Endothelial cell of umbilical vein (primary cell): Measurements from ENCODE around the gene ARHGEF38. TPM values are rescaled to one million over a fixed set of nuclear protein-coding genes. Genes with fewer than 3 reads are reported as not detected.

Experiments
- BruUV-seq: library from RNA; stranded (reverse); fragments of 400-500 nt; replicated peaks from 2 replicates; lab custom pipeline; 2021; lab: Mats Ljungman, UMichigan
- CTCF ChIA-PET: fragments of 300-600, 350-600 bp; sonication (Branson Sonifier 250); formaldehyde crosslinking; loops from one replicate; lab custom pipeline; 2021; ENCODE audit warnings: antibody characterized with exemption, inconsistent platforms; lab: Charles Lee
- POLR2A ChIA-PET: fragments of 300-600, 350-600 bp; sonication (Branson Sonifier 250); formaldehyde crosslinking; loops from one replicate; lab custom pipeline; 2021; ENCODE audit warnings: antibody characterized with exemption, inconsistent platforms; lab: Charles Lee
- DNase-seq: peaks from one replicate; pipeline ENCODE4 v3.0.0-alpha.2; 2011; ENCODE audit warnings: low read depth, low spot score
- FAIRE-seq: peaks from 2 replicates; lab custom pipeline; 2011; peaks lifted over from hg19 to GRCh38; lab: Jason Lieb, UNC
- H2AFZ ChIP-seq: 2 replicates; pipeline ENCODE4 v1.6.0; 2012; ENCODE audit warnings: low read depth, low read length, control low read depth, inconsistent platforms
- H3K27ac ChIP-seq: 2 replicates; pipeline ENCODE4 v1.5.1; 2011; ENCODE audit warnings: low read depth, mild to moderate bottlenecking, control low read depth, low read length, moderate library complexity; ENCODE audit not compliant: insufficient read depth
- H3K27me3 ChIP-seq, 2 experiments: 2 replicates each; pipeline versions ENCODE4 v1.6.0 to v1.6.1; 2011; ENCODE audit warnings: low read length in 2 of 2, mixed read lengths in 1 of 2; ENCODE audit not compliant: control insufficient read depth in 2 of 2, insufficient read depth in 2 of 2
- H3K36me3 ChIP-seq, 2 experiments: 2 replicates in 1 of 2; 3 replicates in 1 of 2; pipeline ENCODE4 v1.5.1; 2011; ENCODE audit warnings: low read length in 2 of 2, mild to moderate bottlenecking in 1 of 2, moderate library complexity in 1 of 2; ENCODE audit not compliant: control insufficient read depth in 2 of 2, insufficient read depth in 2 of 2; ENCODE audit errors: extremely low read depth in 1 of 2
- H3K4me1 ChIP-seq: 3 replicates; pipeline ENCODE4 v1.5.1; 2011; ENCODE audit warnings: mild to moderate bottlenecking, low read length; ENCODE audit not compliant: control insufficient read depth, insufficient read depth; ENCODE audit errors: extremely low read depth
- H3K4me2 ChIP-seq: 2 replicates; pipeline ENCODE4 v1.6.1; 2011; ENCODE audit warnings: low read length, control low read depth, mixed read lengths; ENCODE audit not compliant: insufficient read depth
- H3K4me3 ChIP-seq, 3 experiments: fragments of 200-600 bp in 1 of 3; sonication (generic), shearing (Covaris generic) in 1 of 3; replicated peaks in 1 of 3; 2 replicates each; pipeline ENCODE4 v1.5.1; 2011 to 2016; ENCODE audit warnings: control low read depth in 3 of 3, low read length in 3 of 3, mild to moderate bottlenecking in 2 of 3, inconsistent platforms in 1 of 3, low read depth in 1 of 3, moderate library complexity in 1 of 3; ENCODE audit not compliant: insufficient read depth in 1 of 3
- H3K79me2 ChIP-seq: 2 replicates; pipeline ENCODE4 v1.6.0; 2012; ENCODE audit warnings: low read length, inconsistent platforms; ENCODE audit not compliant: control insufficient read depth, insufficient read depth
- H3K9ac ChIP-seq: replicated peaks from 2 replicates; pipeline ENCODE3; 2011; ENCODE audit warnings: low read length, control low read depth; ENCODE audit not compliant: insufficient read depth; ENCODE audit errors: extremely low read depth
- H3K9me1 ChIP-seq: replicated peaks from 3 replicates; pipeline ENCODE4 v1.6.0; 2011; ENCODE audit warnings: mild to moderate bottlenecking, low read length; ENCODE audit not compliant: control insufficient read depth, insufficient read depth; ENCODE audit errors: extremely low read depth
- H3K9me3 ChIP-seq: replicated peaks from 2 replicates; pipeline ENCODE4 v1.5.1; 2012; ENCODE audit warnings: low read length, inconsistent platforms; ENCODE audit not compliant: control insufficient read depth, insufficient read depth
- H4K20me1 ChIP-seq: replicated peaks from 2 replicates; pipeline ENCODE3; 2011; ENCODE audit warnings: mild to moderate bottlenecking, low read length; ENCODE audit not compliant: control insufficient read depth, insufficient read depth; ENCODE audit errors: extremely low read depth
- CTCF ChIP-seq, 2 donors: IDR thresholded peaks; 1 replicate in 1 of 2; 2 replicates in 1 of 2; pipeline ENCODE4 v1.5.1; 2011; ENCODE audit warnings: low read length in 2 of 2, mild to moderate bottlenecking in 2 of 2, moderate library complexity in 2 of 2, control low read depth in 1 of 2, inconsistent platforms in 1 of 2, low read depth in 1 of 2; ENCODE audit not compliant: insufficient read depth in 1 of 2; ENCODE audit errors: extremely low read depth in 1 of 2
- EZH2 ChIP-seq: IDR thresholded peaks from 2 replicates; pipeline ENCODE4 v1.6.1; 2012; ENCODE audit warnings: borderline replicate concordance, low read depth, mild to moderate bottlenecking, moderate library complexity, low read length, inconsistent platforms; ENCODE audit not compliant: severe bottlenecking
- POLR2A ChIP-seq: IDR thresholded peaks from 2 replicates; pipeline ENCODE4 v1.6.1; 2012; ENCODE audit warnings: low read depth, mild to moderate bottlenecking, control low read depth, low read length
- POLR2AphosphoS5 ChIP-seq: IDR thresholded peaks from 2 replicates; pipeline ENCODE4 v1.6.1; 2012; ENCODE audit warnings: low read depth, mild to moderate bottlenecking, control low read depth, low read length, moderate library complexity; ENCODE audit not compliant: insufficient read depth
- dilution Hi-C: fragments of 300-500 bp; cut with MboI; formaldehyde crosslinking; loops from one replicate; pipeline ENCODE4 v1.15.0; 2019; ENCODE audit warnings: low sequenced_read_pairs; ENCODE audit not compliant: extremely low pct_ligation_motif_present
- intact Hi-C: fragments of 100-400 bp; cut with micrococcal nuclease; formaldehyde crosslinking; loops from one replicate; pipeline ENCODE4 v1.10.0; 2022
- polyA plus RNA-seq, 4 experiments: library from polyadenylated mRNA; depleted of rRNA in 3 of 4; stranded (reverse) in 3 of 4; unstranded in 1 of 4; fragments of >200 nt; gene quantifications; 2 replicates each; pipeline versions ENCODE4 v1.2.1 to v1.2.3, GENCODE V29; 2011 to 2012; ENCODE audit warnings: missing spikeins in 1 of 4
- total RNA-seq: library from RNA; stranded (reverse); gene quantifications from 2 replicates; pipeline ENCODE4 v1.2.3, GENCODE V29; 2021
- TF ChIP-seq, protein P1 (sequence below): IDR thresholded peaks from 2 replicates; pipeline ENCODE4 v1.6.1; 2011; ENCODE audit not compliant: insufficient read depth, insufficient read length

The ARHGEF38 gene
- total and polyA plus RNA-seq, 2 donors (not counting 3 experiments of a cell fraction or from before 2014, with no cell fraction given), result not detected

DNA sequence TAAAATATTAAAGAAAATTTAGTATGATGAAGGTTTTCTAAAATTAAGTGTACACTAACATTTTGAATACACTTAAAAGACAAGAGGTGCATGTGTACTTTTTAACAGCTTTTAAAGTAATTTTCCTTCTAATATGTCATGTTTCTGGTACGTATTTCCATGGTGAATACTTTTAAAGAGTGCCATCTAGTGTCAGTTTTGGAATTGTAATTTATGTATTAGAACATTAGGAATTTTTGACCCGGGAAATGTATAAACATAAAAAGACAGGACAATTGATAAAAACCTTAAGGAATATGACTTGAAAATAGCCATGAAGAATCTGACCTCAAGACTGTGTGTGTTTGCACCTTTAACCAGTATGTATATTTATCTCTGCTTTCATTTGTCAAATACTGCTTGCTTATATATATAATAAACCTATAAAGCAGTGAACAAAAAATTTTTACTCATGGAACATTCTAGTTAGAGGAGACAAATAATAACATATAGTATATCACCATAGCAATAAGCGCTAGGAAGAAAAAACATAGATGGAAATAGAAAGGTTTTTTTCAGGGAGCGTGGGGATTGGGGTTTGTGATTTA is 163.4 kb downstream of the ARHGEF38 start:
- FAIRE-seq (peak; percentile 4), DNase-seq (peak; percentile 64)
- no peaks in the 10 kb centered on the region for H4K20me1 ChIP-seq
- no peak overlapping the region for H3K9ac ChIP-seq
- H3K36me3 ChIP-seq, result no peaks in the 10 kb centered on the region
- no peaks in the 10 kb centered on the region for H3K9me1 ChIP-seq
- no peaks in the 10 kb centered on the region for H3K9me3 ChIP-seq
- dilution Hi-C loops, result no loop called here
- no peak overlapping the region for H3K4me3 ChIP-seq
- H3K79me2 ChIP-seq, result peaks cover 11% of the 10 kb centered on the region
- TF ChIP-seq, protein P1, sequence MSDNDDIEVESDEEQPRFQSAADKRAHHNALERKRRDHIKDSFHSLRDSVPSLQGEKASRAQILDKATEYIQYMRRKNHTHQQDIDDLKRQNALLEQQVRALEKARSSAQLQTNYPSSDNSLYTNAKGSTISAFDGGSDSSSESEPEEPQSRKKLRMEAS, result no peak
- peak; percentile 12 to 27 for TF ChIP-seq CTCF (IDR thresholded peaks at IDR 0.05; ENCODE audit: extremely low read depth in 1 of 2, insufficient read depth in 1 of 2, low read depth in 1 of 2, low read length in 2 of 2)
- no peak for TF ChIP-seq POLR2AphosphoS5
- TF ChIP-seq EZH2, result no peak
- no peak for TF ChIP-seq POLR2A
- BruUV-seq, result no TSS peak
- H2AFZ ChIP-seq, result no peak overlapping the region
- H3K27ac ChIP-seq, result no peak overlapping the region
- no peaks in the 10 kb centered on the region for H3K27me3 ChIP-seq
- H3K4me2 ChIP-seq, result no peak overlapping the region
- H3K4me1 ChIP-seq, result no peaks in the 10 kb centered on the region
- ChIA-PET POLR2A (no interaction called here), CTCF (interaction anchor here (0.7 to 3.1 kb wide), 39 partner anchors 10 to 585 kb away, joined by 3 to 85 read pairs (median 4); partner anchors contain the start of gene PPA2)
- intact Hi-C loops, result loop anchor here (1.0 to 10.0 kb wide), 4 partner anchors 194 to 487 kb away; no protein-coding TSS in a partner anchor
